GM20431 (cell line): ENCODE measurements around the gene AVPR1B.
"Not testable (repeated sequence)": the region's sequence is repeated elsewhere in the genome, so short reads cannot be mapped to it uniquely, and the experiment has no call there.

Experiments used
- in situ Hi-C: fragments of 300-500 bp; cut with MseI, MboI; formaldehyde crosslinking; loops from one replicate; pipeline ENCODE4 v1.15.0; 2020; ENCODE audit warnings: low sequenced_read_pairs; ENCODE audit not compliant: unreplicated experiment

The AVPR1B gene

GRCh38 chr1:206094024-206094423, 23.2 kb downstream of the AVPR1B start:
- in situ Hi-C loops: no loop called here

GRCh38 chr1:206089341-206089740, 27.8 kb downstream of the AVPR1B start:
- in situ Hi-C loops: no loop called here

DNA sequence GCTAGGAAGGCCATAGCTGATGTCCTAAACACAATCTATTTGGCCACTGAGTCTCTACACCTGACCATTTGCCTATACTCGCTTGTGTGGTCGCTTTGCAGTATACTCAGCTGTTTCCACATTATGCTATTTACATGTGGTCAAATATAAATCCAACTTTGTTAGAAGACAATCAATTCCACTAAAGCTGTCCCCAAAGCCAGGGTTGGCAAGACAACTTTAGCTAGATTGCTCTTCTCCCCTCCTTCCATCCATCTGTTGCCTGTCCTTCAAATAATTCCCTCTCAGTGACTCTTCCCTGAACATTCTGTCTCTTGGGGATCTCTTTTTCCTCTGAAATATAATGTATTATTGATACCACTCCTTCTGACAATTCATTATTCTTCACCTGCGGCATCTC, 30.1 kb downstream of the AVPR1B start:
- in situ Hi-C loops: no loop called here

GRCh38 chr1:206083750-206084149, 33.4 kb downstream of the AVPR1B start:
- in situ Hi-C loops: no loop called here

GRCh38 chr1:206082831-206083695, 34.1 kb downstream of the AVPR1B start:
- in situ Hi-C loops: no loop called here

DNA sequence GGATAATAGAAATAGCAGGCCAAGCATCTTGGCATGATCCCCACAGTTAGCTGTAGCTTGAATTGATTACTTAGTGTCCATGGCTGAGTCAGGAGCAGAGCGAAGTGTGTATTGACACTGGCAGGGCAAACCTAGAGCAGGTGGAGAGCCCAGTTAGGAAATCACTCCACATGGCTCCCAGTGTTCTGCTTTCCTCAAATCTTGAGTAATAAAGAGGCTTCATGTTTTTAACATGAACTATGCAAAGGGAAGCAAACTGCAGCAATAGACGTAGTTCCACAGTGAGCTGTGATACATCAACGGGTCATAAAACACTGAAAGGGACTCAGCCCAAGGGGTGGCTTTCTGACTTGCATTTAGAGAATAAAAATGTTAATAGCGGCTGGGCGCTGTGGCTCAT, 35.3 kb downstream of the AVPR1B start:
- in situ Hi-C loops: no loop called here

- in situ Hi-C loops: no loop called here
Observed at GRCh38 chr1:206080026-206080820, 37.0 kb downstream of the AVPR1B start.

DNA sequence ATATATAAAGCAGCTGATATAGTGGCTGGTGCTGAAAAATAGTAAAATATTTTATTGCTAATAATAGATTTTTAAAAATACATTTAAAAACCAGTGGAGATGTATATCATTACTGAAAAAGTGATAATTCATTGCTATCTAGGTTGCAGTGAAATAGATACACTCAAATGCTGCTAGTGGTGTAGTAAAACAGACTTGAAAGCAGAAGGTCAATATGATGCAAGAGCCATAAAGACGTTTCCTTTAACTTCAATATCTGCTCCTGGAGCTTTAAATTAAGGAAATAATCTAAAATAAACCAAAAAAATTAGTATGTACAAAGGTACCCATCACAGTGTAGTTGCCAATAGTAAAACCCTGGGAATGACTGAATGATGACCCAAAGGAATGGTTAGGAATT, 38.1 kb downstream of the AVPR1B start:
- in situ Hi-C loops: no loop called here

GRCh38 chr1:206075786-206076755, 41.1 kb downstream of the AVPR1B start:
- in situ Hi-C loops: no loop called here

DNA sequence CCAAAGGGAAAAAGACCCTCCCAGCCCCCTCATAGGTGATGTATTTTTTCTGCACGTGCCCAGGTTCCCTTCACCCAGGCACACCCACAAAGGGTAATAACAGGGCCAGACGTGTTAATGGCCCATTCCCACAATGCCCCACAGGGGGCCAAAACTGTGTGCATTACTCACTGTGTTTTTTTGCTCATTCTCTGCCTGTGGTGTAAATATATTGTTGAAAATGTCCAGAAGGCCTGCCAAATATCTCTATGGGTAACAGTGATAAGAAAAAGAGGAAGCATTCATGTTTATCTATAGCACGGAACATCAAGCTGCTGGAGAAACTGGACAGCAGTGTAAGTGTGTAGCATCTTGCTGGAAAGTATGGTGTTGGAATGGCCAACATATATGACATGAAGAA, 42.3 kb downstream of the AVPR1B start:
- in situ Hi-C loops: no loop called here

- in situ Hi-C loops: no loop called here
Observed at GRCh38 chr1:206070627-206071304, 46.4 kb downstream of the AVPR1B start.

DNA sequence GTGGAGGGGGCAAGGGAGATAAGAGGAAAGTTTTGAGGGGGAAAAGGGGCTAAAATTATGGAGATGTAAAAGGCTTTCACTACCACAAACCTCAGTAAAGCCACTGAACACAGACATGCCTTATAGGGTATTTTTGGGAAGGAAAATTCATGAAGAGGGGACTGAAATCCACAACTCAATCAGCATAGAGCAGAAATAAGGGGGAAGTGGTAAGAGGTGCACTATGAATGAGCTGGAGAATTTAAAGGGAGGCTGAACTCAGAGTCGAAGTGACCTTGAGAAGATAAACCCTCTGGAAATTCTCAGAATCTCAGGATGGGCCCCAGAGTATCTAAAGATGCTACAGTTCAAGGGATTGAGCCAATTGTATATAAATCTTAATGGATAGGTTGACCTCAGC, 48.9 kb downstream of the AVPR1B start:
- in situ Hi-C loops: no loop called here

- in situ Hi-C loops: no loop called here
Observed at GRCh38 chr1:206067486-206068227, 49.5 kb downstream of the AVPR1B start.

DNA sequence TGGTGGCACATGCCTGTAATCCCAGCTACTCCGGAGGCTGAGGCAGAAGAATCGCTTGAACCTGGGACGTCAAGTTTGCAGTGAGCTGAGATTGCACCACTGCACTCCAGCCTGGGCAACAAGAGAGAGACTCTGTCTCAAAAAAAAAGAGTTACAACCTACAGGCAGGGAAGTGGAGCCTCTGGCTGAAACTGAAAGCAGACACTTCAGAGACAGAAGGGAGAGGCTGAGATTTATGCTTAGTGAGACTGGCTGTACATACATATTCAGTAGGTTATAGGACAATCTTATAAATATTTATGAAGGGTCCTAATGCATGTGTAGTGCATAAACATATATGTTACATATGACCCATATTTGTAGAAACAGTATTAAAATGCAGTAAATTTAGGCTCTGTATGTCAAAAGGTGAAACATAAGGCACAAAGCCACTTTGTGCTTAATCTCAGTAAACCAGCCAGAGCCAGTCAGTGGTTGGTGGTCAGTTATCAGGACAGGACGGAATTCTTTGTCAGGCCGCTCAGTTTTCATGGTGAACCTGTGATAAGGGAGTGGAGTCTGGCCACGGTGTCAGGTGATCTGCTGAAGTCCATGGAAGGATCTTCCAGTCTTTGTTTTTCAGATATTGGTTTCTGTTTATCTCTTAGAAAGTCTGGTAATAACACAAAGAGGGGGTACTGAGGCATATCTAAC, 50.6 kb downstream of the AVPR1B start:
- in situ Hi-C loops: no loop called here

GRCh38 chr1:206065547-206066145, 51.5 kb downstream of the AVPR1B start:
- in situ Hi-C loops: no loop called here

GRCh38 chr1:206064501-206064900, 52.7 kb downstream of the AVPR1B start:
- in situ Hi-C loops: not testable (repeated sequence)

- in situ Hi-C loops: not testable (repeated sequence)
Observed at GRCh38 chr1:206064001-206064400, 53.2 kb downstream of the AVPR1B start.

DNA sequence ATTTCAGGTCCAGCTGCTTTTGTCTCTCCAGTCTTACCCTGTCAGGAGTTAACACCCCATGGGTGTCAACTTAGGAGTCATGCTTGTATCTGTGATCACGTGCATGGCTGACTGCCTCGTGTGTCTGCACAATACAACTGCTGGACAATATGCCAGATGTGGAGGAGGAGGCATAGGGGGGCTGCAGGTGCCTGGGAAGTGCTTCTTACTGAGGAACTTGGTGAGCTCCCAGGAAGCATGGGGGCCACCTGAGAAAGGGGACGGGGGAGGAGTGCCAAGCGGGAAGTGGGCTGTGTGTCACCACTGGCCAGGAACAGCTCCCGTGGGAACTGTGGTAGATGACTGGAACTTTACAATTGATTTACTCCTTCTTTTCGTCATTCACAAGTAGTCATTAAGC, 54.7 kb downstream of the AVPR1B start:
- in situ Hi-C loops: no loop called here
